HFF-Myc (cell line): Measurements from ENCODE around the gene MEIKIN.

Experiments used
- DNase-seq: peaks from one replicate; pipeline ENCODE4 v3.0.0-alpha.2; 2011; ENCODE audit warnings: low read depth; ENCODE audit errors: extremely low read depth
- H3K4me3 ChIP-seq: replicated peaks from 2 replicates; pipeline ENCODE4 v1.5.1; 2011; ENCODE audit warnings: low read depth, mild to moderate bottlenecking, control low read depth, low read length
- TF ChIP-seq, protein P1 (sequence below): IDR thresholded peaks from 2 replicates; pipeline ENCODE4 v1.5.1; 2012; ENCODE audit warnings: mild to moderate bottlenecking, low read depth, low read length, control low read depth; ENCODE audit errors: missing control alignments

Gene MEIKIN

DNA sequence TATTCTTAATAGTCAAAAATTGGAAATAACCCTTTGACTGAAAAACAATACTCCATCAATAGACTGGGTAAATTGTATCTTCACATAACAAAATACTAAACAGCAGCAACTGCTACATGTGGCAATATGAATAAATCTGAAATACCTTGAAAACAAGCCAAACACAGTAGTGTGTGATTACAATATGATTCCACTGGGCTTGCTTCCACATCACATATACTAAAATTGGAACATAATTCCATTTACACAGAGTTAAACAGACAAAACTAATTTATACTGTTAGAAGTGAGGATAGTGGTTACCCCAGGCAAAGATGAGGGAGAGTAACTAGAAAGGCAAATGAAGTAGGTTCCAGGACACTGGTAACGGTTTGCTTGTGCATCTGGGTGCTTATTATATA lies 169.0 kb downstream of the MEIKIN start:
- TF ChIP-seq, protein P1, sequence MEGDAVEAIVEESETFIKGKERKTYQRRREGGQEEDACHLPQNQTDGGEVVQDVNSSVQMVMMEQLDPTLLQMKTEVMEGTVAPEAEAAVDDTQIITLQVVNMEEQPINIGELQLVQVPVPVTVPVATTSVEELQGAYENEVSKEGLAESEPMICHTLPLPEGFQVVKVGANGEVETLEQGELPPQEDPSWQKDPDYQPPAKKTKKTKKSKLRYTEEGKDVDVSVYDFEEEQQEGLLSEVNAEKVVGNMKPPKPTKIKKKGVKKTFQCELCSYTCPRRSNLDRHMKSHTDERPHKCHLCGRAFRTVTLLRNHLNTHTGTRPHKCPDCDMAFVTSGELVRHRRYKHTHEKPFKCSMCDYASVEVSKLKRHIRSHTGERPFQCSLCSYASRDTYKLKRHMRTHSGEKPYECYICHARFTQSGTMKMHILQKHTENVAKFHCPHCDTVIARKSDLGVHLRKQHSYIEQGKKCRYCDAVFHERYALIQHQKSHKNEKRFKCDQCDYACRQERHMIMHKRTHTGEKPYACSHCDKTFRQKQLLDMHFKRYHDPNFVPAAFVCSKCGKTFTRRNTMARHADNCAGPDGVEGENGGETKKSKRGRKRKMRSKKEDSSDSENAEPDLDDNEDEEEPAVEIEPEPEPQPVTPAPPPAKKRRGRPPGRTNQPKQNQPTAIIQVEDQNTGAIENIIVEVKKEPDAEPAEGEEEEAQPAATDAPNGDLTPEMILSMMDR, result no peak
- no peak for DNase-seq
- no peak overlapping the region for H3K4me3 ChIP-seq

DNA sequence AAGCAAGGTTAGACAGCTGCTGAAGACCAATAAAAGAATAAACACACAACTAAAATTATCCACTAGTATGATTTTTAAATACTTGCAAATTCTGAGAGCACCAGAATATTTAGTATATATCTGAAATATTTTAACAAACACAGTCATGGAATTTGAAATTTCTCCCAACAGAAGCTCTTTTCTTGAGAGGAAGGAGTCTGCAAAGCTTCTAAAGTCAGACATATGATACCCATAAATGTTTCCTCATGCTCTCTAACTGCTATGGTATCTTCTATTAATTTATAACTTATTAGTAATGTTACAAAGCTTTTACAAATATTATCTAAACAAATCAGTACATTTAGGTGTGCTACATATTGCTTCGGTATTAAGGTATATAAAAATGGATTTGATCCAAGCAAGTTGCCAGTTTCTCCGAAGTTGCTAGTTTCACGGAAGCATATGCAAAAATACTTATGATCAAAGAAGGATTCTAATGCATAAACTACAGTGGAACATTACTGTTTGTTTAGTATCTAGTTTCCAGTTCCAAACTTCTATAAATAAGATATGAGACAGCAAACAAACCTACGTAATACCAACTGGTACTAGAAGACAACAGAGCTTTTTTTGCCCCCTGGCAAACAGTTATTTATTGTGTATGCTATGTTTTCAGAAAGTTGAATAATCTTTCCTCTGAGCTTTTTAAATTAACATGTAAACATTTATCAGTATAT lies 170.7 kb downstream of the MEIKIN start:
- no peak overlapping the region for H3K4me3 ChIP-seq
- DNase-seq, result no peak
- TF ChIP-seq, protein P1, result no peak

DNA sequence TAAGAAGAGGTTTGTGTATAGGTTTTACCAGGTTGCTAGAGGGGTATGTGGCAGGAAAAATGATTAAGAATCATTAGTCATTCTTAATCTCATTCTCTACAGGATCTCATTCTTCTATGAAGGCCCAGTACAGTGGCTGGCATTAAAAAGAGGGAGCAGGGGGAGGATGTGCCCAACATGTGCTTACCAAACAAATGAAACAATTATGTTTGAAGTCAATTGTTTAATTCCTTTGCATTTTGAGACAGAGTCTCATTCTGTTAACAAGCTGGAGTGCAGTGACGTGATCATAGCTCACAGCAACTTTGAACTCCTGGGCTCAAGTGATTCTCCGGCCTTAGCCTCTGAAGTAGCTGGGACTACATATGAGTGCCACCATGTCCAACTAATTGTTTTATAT lies 171.7 kb downstream of the MEIKIN start:
- DNase-seq, result no peak
- H3K4me3 ChIP-seq, result no peak overlapping the region
- TF ChIP-seq, protein P1, result no peak

DNA sequence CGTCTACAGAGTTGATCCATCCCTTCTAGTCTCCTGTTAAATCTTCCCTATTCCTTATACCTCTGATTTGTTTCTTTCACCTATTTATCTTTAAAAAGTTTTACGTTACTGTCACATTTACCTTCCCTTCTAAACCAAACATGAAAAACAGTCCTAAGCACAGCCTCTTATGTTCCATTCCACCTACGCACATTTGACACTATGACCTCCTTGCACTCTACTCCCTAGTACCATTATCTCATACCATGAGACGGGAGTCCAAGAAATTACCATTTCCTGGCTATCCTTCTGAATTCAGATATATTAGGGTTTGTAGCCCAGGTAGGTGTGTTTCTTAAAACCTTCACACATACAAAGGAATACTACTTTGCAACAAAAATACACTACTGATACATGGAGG lies 173.8 kb downstream of the MEIKIN start:
- DNase-seq, result no peak
- H3K4me3 ChIP-seq, result no peak overlapping the region
- TF ChIP-seq, protein P1, result no peak

DNA sequence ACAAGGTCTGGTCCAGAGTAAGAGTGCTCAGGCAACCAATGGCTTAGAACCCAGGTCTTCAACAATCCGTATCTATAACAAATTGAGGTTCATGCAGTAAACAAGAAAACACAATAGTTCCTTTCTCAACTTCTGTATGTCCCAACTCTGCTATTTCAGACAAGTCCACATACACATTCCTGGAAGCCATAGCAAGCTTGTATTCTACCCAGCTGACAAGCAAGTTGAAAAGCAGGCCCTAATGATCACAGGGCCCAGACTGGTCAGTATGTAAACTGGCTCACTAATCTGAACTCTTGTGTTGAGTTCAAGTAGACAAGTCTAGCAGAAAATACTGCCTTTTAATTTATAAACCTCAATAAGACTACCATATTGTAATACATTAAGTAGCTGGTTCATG lies 175.5 kb downstream of the MEIKIN start:
- DNase-seq, result no peak
- H3K4me3 ChIP-seq, result no peak overlapping the region
- TF ChIP-seq, protein P1, result no peak

DNA sequence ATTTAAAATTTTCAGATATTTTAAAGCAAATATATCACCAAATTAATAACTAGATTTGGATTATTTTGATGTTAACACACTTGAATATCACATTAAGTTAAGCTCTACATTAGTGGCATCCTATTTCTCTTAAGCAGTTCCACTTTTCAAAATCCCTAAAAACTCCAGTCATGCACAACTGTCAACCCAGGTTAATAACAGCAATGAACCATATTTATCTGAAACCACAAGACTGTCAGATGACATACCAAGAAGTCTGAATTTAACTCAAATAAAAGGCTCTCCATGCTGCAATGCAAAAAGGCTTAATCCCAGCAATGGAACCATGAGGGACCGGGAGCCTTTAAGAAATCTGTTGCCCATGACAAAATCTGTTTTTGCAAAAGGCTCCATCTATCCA lies 176.1 kb downstream of the MEIKIN start:
- no peak for DNase-seq
- TF ChIP-seq, protein P1, result no peak
- H3K4me3 ChIP-seq, result no peak overlapping the region

DNA sequence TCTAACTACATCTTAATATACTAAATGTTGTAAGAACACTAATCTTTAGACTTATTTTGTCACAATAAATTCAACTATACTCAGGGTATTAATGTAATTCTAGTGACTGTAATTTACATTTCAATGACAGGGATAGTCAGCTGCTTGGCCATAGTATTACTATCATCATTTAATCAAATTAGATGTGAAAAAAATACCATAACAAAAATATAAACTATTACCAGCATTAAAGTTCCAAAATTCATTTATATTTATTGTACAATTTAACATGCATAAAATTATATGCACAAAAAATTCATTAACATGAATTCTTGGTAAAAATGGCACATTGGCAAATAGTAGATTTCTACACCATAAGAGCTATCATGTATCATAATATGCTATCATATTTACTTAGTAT lies 177.6 kb downstream of the MEIKIN start:
- TF ChIP-seq, protein P1, result no peak
- no peak for DNase-seq
- no peak overlapping the region for H3K4me3 ChIP-seq
